PC-9 (cell line): ENCODE measurements around the gene BOLA1. TPM values are rescaled to one million over a fixed set of nuclear protein-coding genes. Genes with fewer than 3 reads are reported as not detected.

Source experiments
- BruUV-seq: library from RNA; stranded (reverse); fragments of 400-500 nt; replicated peaks from 2 replicates; lab custom pipeline; 2021; lab: Mats Ljungman, UMichigan
- CTCF ChIA-PET: fragments of 300-600 bp; sonication (Branson Sonifier 250); formaldehyde crosslinking; loops from one replicate; lab custom pipeline; 2022; ENCODE audit warnings: antibody characterized with exemption; lab: Charles Lee
- POLR2A ChIA-PET: fragments of 300-600 bp; sonication (Branson Sonifier 250); formaldehyde crosslinking; loops from one replicate; lab custom pipeline; 2022; ENCODE audit warnings: antibody characterized with exemption; ENCODE audit not compliant: unreplicated experiment; lab: Charles Lee
- DNase-seq, 2 experiments: peaks; one replicate each; pipeline versions ENCODE4 v3.0.0 to v3.0.0-alpha.2; 2015 to 2022; ENCODE audit warnings: mixed read lengths in 1 of 2
- H2AFZ ChIP-seq: fragments of 200-600 bp; sonication (generic); 2 replicates; pipeline ENCODE4 v1.8.1; 2017; ENCODE audit warnings: antibody characterized with exemption
- H3F3A ChIP-seq: fragments of 200-600 bp; sonication (generic); 2 replicates; pipeline ENCODE4 v1.8.1; 2017; ENCODE audit warnings: antibody characterized with exemption, mild to moderate bottlenecking, low read depth; ENCODE audit not compliant: insufficient read depth
- H3K27ac ChIP-seq: fragments of 200-600 bp; sonication (generic); 2 replicates; pipeline ENCODE4 v1.6.1; 2016; ENCODE audit warnings: mixed run types
- H3K27me3 ChIP-seq: fragments of 200-600 bp; sonication (generic); 2 replicates; pipeline ENCODE4 v1.6.1; 2016; ENCODE audit warnings: low read depth, mixed run types; ENCODE audit not compliant: insufficient read depth
- H3K36me3 ChIP-seq: fragments of 200-600 bp; sonication (generic); 2 replicates; pipeline ENCODE4 v1.6.1; 2016; ENCODE audit warnings: low read depth, mixed run types
- H3K4me1 ChIP-seq: fragments of 200-600 bp; sonication (generic); replicated peaks from 2 replicates; pipeline ENCODE4 v1.6.1; 2016; ENCODE audit warnings: mixed run types; ENCODE audit not compliant: insufficient read depth
- H3K4me2 ChIP-seq: fragments of 200-600 bp; sonication (generic); 2 replicates; pipeline ENCODE4 v1.6.1; 2017; ENCODE audit warnings: mixed run types
- H3K4me3 ChIP-seq: fragments of 200-600 bp; sonication (generic); 2 replicates; pipeline ENCODE4 v1.6.1; 2016; ENCODE audit warnings: mixed run types
- H3K79me2 ChIP-seq: fragments of 200-600 bp; sonication (generic); 2 replicates; pipeline ENCODE4 v1.6.1; 2017; ENCODE audit warnings: low read depth, mixed run types
- H3K9me2 ChIP-seq: fragments of 200-600 bp; sonication (generic); 2 replicates; pipeline ENCODE4 v1.8.1; 2017; ENCODE audit warnings: mild to moderate bottlenecking; ENCODE audit not compliant: insufficient read depth
- H3K9me3 ChIP-seq: fragments of 200-600 bp; sonication (generic); 2 replicates; pipeline ENCODE4 v1.8.1; 2016; ENCODE audit warnings: low read depth; ENCODE audit not compliant: insufficient read depth
- H4K20me1 ChIP-seq: fragments of 200-600 bp; sonication (generic); 2 replicates; pipeline ENCODE4 v1.8.1; 2017; ENCODE audit not compliant: insufficient read depth
- EZH2 ChIP-seq: fragments of 200-600 bp; sonication (generic); IDR thresholded peaks from 2 replicates; pipeline ENCODE4 v1.8.0; 2017; ENCODE audit warnings: antibody characterized with exemption, low read depth
- intact Hi-C: fragments of 100-400 bp; cut with micrococcal nuclease; formaldehyde crosslinking; loops from one replicate; pipeline ENCODE4 v1.10.0; 2022; ENCODE audit not compliant: unreplicated experiment
- total RNA-seq: library from RNA; stranded (reverse); gene quantifications from 2 replicates; pipeline ENCODE4 v1.2.3, GENCODE V29; 2021
- TF ChIP-seq, protein P1 (sequence below): fragments of 200-600 bp; sonication (generic); conservative IDR thresholded peaks from 2 replicates; pipeline ENCODE4 v1.6.1; 2017; ENCODE audit warnings: mixed run types, antibody characterized with exemption, mild to moderate bottlenecking, moderate library complexity

Gene BOLA1
- total RNA-seq, 1 experiment from 2014 or later = 16.2 TPM

DNA sequence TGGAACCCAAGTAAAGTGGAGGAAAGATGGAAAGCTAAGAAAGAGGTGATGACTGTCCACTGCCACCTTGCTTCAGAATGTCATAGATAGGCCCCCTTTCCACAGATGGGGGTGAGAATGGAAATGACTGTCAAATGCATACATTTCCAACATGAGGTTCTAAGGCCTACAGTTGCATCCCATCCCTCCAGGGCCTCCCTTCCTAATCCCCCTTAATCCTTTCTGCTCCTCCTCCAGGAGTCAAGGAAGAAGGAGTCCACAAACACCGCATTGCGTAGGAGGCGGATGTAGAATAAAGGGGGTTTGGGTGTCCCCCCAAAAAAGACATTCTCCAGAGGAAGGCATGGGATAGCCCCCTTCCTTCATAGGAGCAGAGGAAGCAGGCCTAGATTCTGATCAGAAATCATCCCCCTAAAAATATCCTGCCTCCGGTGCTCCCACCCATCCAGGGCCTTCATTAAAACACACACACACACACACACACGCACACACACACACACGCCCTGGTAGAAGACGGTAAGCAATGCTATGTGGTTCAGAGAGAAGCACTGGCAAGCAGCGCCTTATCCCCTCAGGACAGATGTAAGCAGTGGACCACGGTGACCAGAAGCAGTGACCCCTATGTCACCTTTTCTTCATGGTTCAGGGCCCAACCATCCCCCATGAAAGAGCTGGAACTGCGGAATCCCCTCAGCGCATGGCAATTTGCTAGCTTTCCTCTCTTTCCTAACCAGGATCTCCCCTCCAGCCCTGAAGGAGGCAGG, 16.2 kb downstream of the BOLA1 start:
- Histone ChIP-seq H3F3A (no peaks in the 10 kb centered on the region), H3K79me2 (no peaks in the 10 kb centered on the region), H3K4me3 (no peak overlapping the region), H3K27ac (no peak overlapping the region), H4K20me1 (no peaks in the 10 kb centered on the region), H3K4me2 (no peak overlapping the region), H3K27me3 (no peaks in the 10 kb centered on the region), H2AFZ (no peak overlapping the region), H3K9me2 (no peaks in the 10 kb centered on the region), H3K36me3 (no peaks in the 10 kb centered on the region), H3K9me3 (no peaks in the 10 kb centered on the region), H3K4me1 (no peaks in the 10 kb centered on the region)
- no TSS peak for BruUV-seq
- ChIA-PET POLR2A (no interaction called here), CTCF (no interaction called here)
- no peak for TF ChIP-seq EZH2
- TF ChIP-seq, protein P1, sequence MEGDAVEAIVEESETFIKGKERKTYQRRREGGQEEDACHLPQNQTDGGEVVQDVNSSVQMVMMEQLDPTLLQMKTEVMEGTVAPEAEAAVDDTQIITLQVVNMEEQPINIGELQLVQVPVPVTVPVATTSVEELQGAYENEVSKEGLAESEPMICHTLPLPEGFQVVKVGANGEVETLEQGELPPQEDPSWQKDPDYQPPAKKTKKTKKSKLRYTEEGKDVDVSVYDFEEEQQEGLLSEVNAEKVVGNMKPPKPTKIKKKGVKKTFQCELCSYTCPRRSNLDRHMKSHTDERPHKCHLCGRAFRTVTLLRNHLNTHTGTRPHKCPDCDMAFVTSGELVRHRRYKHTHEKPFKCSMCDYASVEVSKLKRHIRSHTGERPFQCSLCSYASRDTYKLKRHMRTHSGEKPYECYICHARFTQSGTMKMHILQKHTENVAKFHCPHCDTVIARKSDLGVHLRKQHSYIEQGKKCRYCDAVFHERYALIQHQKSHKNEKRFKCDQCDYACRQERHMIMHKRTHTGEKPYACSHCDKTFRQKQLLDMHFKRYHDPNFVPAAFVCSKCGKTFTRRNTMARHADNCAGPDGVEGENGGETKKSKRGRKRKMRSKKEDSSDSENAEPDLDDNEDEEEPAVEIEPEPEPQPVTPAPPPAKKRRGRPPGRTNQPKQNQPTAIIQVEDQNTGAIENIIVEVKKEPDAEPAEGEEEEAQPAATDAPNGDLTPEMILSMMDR = no peak
- no peak for DNase-seq
- intact Hi-C loops = no loop called here

DNA sequence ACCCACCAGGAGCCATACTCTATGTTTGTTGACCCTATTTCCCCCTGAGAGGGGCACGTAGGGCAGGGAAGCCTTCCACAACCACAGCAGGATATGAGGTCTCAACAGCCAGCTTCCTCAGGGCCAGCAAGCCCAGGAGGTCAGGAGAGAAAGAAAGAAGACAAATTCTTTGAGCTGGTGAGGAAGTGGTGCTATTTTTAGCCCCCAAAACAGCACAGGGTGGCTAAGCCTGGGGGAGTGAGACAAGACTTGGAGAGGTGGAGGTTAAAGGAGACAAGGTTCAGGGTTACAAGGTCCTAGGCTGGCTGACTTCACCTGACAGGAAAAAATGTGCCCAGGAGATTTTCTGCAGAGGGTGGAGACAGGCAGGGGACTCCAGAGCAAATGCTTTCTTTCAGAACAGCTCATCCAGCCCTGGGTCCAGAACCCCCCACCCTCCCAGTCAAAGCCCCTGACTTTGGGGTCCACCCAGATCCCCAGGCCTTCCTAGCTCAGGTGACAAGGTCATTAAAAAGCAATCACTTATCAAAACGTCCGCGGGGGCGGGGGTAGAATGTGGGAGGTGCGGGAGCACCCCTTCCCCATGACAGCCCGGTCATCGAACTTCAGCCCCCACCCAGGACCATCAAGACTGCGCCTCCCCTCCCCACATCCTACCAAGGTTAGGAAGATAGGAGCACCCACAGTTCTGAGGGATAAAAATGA, 17.0 kb downstream of the BOLA1 start:
- Histone ChIP-seq H3K4me1 (no peaks in the 10 kb centered on the region), H3K4me3 (no peak overlapping the region), H3K9me3 (no peaks in the 10 kb centered on the region), H3K36me3 (no peaks in the 10 kb centered on the region), H3F3A (peaks cover 6% of the 10 kb centered on the region; the same call in 1 of the 2 replicates), H4K20me1 (no peaks in the 10 kb centered on the region), H3K9me2 (no peaks in the 10 kb centered on the region), H3K27ac (no peak overlapping the region), H3K4me2 (no peak overlapping the region), H2AFZ (no peak overlapping the region), H3K79me2 (no peaks in the 10 kb centered on the region), H3K27me3 (no peaks in the 10 kb centered on the region)
- intact Hi-C loops = no loop called here
- no TSS peak for BruUV-seq
- CTCF ChIA-PET = no interaction called here
- TF ChIP-seq EZH2 = no peak
- TF ChIP-seq, protein P1 = no peak
- POLR2A ChIA-PET = no interaction called here
- DNase-seq = no peak

DNA sequence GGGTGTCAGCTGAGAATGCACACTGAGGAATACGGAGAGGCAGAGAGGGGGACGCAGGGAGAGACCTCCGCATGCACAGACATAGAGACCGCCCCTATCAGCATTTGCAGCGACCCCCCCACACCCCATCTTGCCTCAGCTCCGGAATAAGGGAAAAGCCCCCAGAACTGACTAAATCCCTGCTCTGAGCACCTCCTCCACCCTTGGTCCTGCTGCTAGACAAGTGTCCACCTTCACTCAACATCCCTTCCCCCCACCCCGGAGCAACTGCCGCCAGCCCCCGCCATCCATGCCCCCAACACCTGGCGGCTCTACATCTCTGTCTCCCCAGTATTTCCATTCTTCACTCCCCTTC, 17.5 kb downstream of the BOLA1 start:
- no peaks in the 10 kb centered on the region for H3K36me3 ChIP-seq
- H3K27ac ChIP-seq = no peak overlapping the region
- TF ChIP-seq, protein P1 = no peak
- no peak for TF ChIP-seq EZH2
- no peaks in the 10 kb centered on the region for H3K4me1 ChIP-seq
- H3F3A ChIP-seq = peaks cover 12% of the 10 kb centered on the region; the same call in 1 of the 2 replicates
- H3K79me2 ChIP-seq = no peaks in the 10 kb centered on the region
- intact Hi-C loops = no loop called here
- no peaks in the 10 kb centered on the region for H3K9me2 ChIP-seq
- POLR2A ChIA-PET = no interaction called here
- H4K20me1 ChIP-seq = no peaks in the 10 kb centered on the region
- BruUV-seq = no TSS peak
- CTCF ChIA-PET = no interaction called here
- H2AFZ ChIP-seq = no peak overlapping the region
- no peaks in the 10 kb centered on the region for H3K9me3 ChIP-seq
- H3K4me2 ChIP-seq = no peak overlapping the region
- no peak overlapping the region for H3K4me3 ChIP-seq
- H3K27me3 ChIP-seq = no peaks in the 10 kb centered on the region
- no peak for DNase-seq
